Measurements from ENCODE around the gene PTX3. TPM values are rescaled to one million over a fixed set of nuclear protein-coding genes. Genes with fewer than 3 reads are reported as not detected.

Gene PTX3
- under 1 TPM in 1 of 6 experiments, not detected in 5; 0.69 TPM for total RNA-seq
- long read RNA-seq: 0 reads

- 12% methylated on average over 15 of the region's 15 CpGs for WGBS (ENCODE audit: insufficient coverage, low coverage, low lambda C conversion rate, missing lambda C conversion rate)
- Histone ChIP-seq H3K27me3 (no peaks in the 10 kb centered on the region), H3K36me3 (no peaks in the 10 kb centered on the region), H3K27ac (no peak within 1 kb of the TSS), H3K9me3 (no peaks in the 10 kb centered on the region), H3K4me3 (peak within 1 kb of the TSS; percentile 28 to 50 (median 35)), H3K4me1 (peaks cover 0 to 9% (median 0%) of the 10 kb centered on the region in 4 donors)
- DNase-seq (peak in 1 of 3 donors; percentile 20), ATAC-seq (peak; percentile 40 to 59 (median 46))
- TF ChIP-seq CTCF (IDR thresholded peaks at IDR 0.05): no peak
- no peak for TF ChIP-seq POLR2A (IDR thresholded peaks at IDR 0.05)
- intact Hi-C loops (cut with DNase I): no loop called here
Observed at GRCh38 chr3:157436583-157437291, at the start of gene PTX3. Gene PTX3 (plus strand): TSS chr3:157436850. CDS start chr3:157436934, 84 bp downstream.

GRCh38 chr3:157387708-157388435 lies 48.8 kb upstream of the PTX3 start:
- no peak for ATAC-seq
- Histone ChIP-seq H3K36me3 (no peaks in the 10 kb centered on the region), H3K27ac (no peak overlapping the region), H3K27me3 (no peaks in the 10 kb centered on the region), H3K4me1 (no peaks in the 10 kb centered on the region), H3K9me3 (no peaks in the 10 kb centered on the region), H3K4me3 (no peak overlapping the region)
- intact Hi-C loops (cut with DNase I): no loop called here
- no peak for TF ChIP-seq POLR2A (IDR thresholded peaks at IDR 0.05)
- no peak for TF ChIP-seq CTCF (IDR thresholded peaks at IDR 0.05)
- WGBS (ENCODE audit: insufficient coverage, low coverage, low lambda C conversion rate, missing lambda C conversion rate): 36% methylated on average over 3 of the region's 3 CpGs
- DNase-seq: no peak

- Histone ChIP-seq H3K27ac (no peak overlapping the region), H3K4me3 (no peak overlapping the region), H3K36me3 (no peaks in the 10 kb centered on the region), H3K9me3 (no peaks in the 10 kb centered on the region), H3K27me3 (no peaks in the 10 kb centered on the region), H3K4me1 (no peaks in the 10 kb centered on the region)
- intact Hi-C loops (cut with DNase I): no loop called here
- no peak for TF ChIP-seq POLR2A (IDR thresholded peaks at IDR 0.05)
- TF ChIP-seq CTCF (IDR thresholded peaks at IDR 0.05): no peak
- DNase-seq (no peak), ATAC-seq (no peak)
Observed at GRCh38 chr3:157388976-157389375, 47.7 kb upstream of the PTX3 start.

- ATAC-seq (no peak), DNase-seq (no peak)
- intact Hi-C loops (cut with DNase I): no loop called here
- Histone ChIP-seq H3K4me1 (no peaks in the 10 kb centered on the region), H3K27me3 (no peaks in the 10 kb centered on the region), H3K9me3 (no peaks in the 10 kb centered on the region), H3K27ac (no peak overlapping the region), H3K4me3 (no peak overlapping the region), H3K36me3 (no peaks in the 10 kb centered on the region)
- WGBS (ENCODE audit: insufficient coverage, low coverage, low lambda C conversion rate, missing lambda C conversion rate): 96% methylated on average over 2 of the region's 9 CpGs
- no peak for TF ChIP-seq CTCF (IDR thresholded peaks at IDR 0.05)
- TF ChIP-seq POLR2A (IDR thresholded peaks at IDR 0.05): no peak
Observed at GRCh38 chr3:157390713-157391515, 45.7 kb upstream of the PTX3 start.
